Stimulated activated CD4-positive, alpha-beta T cell treated with anti-CD3 and anti-CD28 coated beads, Interleukin-1b, Interleukin-23, amount 100 ng/mL, for 48 hours (primary cell): Measurements from ENCODE around the gene CCL5.

ENCODE experiments used
- DNase-seq: peaks from one replicate; pipeline ENCODE4 v3.0.0-alpha.2; 2020

CCL5 gene

DNA sequence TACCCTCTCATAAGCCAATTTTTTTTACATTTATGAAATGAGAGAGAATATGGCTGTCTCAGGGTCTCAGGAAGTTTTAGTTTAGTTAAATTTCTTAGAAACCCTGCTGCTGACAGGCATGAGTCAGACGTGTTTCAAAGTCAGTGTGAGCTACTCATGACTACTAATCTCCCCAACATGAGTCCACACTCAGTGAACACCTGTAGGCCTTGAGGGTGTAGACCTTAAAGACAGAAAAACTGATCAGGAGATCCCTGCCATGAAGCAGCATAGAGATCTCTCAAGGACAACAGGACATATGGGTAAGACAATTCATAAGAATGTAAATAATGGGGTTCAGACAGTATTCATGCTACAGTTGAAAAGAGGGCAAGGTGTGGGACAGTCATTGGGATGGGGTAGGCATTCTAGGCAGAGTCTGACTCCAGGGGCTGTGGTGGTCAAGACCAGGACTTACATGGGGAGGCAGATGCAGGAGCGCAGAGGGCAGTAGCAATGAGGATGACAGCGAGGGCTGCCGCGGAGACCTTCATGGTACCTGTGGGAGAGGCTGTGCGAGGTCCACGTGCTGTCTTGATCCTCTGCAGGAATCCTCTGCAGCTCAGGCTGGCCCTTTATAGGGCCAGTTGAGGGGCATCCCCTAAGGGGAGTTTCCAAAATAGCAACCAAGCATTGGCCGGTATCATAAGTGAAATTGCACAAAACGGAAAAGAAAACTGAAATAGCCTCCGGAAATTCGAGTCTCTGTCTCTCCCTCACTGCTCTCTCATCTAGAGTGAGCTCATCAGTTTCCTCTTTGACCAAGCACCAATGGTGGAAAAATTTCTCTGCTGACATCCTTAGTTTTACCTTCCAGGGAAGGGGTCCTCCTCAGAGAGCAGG lies at the start of gene CCL5:
TSS of gene CCL5 (minus strand) at position 588 of the 882 bp plus-strand sequence.
- DNase-seq, result peak; percentile 22

DNA sequence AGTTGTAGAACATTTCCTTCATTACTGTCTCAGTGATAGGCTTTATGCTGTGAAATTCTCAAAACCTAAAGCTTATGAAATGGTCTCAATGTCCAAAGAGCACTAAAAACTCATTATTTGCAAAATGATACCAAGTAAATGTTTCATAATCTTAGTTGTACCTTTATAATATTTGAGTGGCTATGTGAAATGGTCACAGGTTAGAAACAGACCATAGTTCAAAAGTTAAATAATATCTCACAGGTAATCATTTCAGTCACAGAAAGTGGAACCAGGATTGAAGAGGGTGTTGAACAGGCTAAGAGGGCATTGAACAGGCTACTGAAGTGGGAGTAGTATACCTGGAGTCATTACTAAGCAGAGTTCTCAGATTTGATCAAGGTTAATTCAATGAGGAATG lies 47.6 kb upstream of the CCL5 start:
- no peak for DNase-seq

DNA sequence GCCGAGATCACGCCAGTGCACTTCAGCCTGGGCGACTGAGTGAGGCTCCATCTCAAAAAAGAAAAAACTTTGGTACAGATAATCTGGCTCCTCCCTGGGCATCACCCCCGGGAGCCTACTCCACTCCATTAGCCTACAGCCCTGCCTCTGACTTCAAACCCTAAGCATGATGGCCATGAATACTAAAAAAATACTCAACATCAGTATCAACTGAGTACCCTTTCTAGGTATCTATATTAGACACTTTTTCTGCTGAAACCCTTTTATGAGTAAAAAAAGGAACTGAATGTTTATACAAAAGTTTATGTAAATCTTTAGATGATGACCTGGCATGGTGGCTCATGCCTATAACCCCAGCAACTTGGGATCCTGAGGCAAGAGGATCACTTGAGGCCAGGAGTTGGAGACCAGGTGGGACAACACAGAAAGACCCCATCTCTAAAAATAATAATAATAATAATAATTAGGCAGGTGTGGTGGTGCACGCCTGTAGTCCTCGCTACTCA lies 43.5 kb upstream of the CCL5 start:
- DNase-seq, result no peak

DNA sequence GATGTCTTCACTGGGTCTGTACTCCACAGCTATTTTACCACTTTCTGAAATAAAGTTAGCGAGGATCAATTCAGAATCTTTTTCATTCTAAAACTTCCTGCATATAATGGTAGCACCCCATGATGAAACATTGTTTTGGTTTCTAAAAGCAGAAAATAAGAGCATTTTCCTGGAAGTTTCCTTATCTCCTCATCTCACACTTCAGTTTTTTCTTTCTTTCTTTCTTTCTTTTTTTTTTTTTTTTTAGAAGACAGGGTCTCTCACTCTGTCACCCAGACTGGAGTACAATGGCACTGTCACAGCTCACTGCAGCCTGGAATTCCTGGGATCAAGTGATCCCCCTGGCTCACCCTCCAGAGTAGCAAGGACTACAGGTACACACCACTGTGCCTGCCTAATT lies 40.1 kb upstream of the CCL5 start:
- no peak for DNase-seq

DNA sequence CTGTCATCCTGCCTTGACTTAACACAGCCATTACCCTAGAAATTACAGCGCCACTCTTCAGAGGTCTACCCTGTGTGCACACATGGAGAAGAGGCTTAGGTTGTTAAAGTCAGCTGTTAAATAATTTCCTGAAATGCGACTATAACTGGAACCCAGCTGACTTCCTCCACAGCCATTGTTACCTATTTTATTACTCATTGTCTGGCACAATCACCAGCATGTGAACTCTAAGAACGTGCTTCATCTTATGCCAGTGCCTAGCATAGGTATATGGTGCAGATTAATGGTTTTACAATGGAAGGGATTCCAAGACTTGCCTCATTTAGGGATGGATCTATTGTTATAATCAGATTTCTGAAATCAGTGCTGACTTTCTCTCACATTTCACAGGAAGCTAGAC lies 38.5 kb upstream of the CCL5 start:
- no peak for DNase-seq

DNA sequence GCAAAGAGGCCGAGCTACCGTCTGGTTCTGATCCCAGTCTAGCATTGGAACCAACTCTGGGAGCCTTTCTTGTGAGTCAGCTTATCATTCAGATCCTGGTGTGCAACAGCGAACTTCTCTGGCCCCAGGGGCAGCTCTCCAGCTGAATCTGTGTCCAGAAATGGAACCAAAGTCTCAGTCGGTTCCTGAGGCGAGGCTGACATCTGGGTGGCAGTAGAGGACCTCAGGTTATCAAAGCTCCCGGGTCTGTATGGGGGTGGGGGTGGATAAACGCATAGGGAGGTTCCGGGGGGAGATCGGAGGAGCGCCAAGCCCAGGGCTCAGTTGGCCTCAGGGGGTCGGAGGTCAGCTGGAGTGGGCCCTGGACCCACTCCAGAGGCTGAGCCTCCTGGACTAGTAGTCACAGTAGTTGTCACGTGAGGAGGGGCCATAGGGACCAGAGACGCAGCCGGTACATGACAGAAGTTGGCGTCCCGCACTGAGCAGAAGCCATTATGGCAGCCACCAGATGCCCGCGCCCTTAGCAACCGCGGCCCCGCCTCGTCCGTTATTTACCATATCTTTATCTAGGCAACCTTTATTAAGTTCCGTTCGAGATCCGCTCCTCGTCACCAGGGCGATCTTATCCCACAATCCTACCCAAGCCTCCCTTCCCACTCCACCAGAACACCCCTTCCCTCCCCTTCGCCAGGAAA lies 37.5 kb upstream of the CCL5 start:
- no peak for DNase-seq

DNA sequence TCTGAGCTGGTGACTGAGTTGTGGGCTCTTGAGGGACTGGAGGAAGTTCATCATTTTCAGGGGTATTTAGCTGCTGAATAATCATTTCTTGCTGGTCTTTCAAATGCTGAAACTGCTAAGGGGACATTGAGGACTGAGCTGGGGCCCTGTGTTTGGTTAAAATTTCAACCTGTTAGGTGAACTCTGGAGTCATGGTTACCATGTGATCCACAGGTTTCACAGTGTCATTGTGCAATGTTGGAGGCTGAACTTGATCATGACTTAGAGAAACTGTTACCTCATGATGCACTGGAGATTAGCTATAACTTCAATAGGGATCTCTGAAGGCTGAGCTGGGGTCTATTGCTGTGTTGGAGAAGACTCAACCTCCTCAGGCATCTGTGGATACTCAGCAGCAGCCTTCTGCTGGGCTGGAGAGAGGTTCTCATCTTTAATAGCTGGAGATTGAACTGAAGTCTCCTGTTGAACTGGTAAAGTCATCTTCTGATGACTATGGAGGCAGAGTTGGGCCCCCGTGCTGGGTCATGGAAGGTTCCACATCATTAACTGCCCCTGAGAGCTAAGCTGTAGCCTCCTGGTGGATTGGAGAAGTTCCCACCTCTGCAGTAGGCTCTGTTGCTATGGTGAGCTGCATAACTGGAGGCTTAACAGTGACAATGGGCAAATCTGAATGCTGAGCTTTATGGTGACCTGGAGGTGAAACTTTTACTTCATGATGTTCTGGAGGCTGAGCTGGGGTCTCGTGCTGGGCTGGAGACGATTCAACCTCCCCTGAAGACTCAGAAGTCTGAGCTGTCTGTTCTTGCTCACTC lies 35.2 kb upstream of the CCL5 start:
- DNase-seq, result no peak

DNA sequence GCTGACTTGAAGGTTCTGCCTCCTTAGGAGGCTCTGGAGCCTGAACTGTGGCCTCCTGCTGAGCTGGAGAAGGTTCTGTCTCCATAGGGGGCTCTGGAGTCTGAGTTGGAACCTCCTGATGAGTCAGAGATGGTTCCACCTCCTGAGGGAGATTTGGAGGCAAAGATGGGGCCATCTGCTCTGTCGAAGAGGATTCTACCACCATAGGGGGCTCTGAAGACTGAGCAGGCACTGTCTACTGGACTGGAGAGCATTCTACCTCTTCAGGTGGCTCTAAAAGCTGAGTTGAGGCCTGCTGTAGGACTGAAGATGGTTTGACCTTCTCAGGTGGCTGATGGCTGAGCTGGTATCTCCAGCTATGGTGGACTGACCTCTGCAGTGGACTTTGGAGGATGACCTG lies 34.2 kb upstream of the CCL5 start:
- no peak for DNase-seq

DNA sequence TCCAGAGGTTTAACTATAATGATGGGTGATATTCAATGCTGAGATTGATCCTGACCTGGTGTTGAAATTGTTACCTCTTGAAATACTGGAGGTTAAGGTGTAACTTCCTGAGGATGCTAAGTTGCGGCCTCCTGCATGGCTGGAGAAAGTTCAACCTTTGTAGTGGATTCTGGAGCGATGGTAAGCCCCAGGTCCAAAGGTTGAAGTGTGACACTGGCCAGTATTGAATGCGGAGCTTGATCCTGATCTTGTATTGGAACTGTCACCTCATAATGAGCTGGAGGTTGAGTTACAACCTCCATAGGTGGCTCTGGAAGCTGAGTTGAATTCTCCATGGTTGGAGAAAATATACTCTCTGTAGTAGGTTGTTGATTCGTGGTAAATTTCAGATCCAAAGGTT lies 33.4 kb upstream of the CCL5 start:
- no peak for DNase-seq

DNA sequence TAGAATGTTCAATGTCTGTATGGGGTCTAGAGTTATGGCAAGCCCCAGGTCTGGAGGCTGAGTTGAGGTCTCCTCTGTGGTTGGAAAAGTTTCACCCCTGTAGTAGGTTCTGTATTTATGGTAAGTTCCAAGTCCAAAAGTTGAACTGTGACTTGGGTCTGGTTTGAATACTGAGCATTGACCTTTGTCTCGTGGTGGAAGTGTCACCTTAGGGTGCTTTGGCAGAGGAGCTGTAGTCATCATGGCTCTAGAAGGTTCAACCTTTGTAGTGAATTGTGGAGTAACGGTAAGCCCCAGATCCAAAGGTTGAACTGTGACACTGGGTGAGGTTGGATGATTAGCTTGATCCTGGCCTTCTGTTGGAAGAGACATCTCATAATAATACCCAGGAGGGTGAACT lies 32.8 kb upstream of the CCL5 start:
- DNase-seq, result no peak

DNA sequence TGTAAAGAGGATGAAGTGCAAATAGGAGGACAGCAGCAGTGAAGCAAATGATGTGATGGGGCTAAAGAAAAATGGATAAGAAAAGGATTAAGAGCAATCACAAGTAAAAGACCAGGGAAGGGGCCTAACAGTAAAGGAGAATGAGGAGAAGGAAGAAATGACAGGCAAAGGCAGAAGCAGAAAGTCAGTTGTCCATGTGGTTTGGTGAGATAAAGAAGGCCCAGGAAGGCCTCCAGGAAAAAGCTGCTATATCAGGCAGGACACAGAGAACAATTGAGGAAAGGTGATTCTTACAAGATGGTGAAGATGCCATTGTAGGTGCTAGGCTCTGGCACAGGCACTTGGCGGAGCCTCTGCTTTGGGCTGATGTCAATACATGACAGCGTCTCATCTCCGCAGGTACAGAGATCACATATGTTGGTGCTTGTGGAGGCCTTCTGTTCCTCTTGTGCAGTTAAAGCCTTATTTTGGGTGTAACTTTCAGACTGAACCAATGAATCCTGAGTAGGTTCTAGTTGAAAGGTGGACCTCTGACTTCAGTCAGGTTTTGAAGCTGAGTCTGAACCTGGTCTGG lies 32.3 kb upstream of the CCL5 start:
- no peak for DNase-seq

DNA sequence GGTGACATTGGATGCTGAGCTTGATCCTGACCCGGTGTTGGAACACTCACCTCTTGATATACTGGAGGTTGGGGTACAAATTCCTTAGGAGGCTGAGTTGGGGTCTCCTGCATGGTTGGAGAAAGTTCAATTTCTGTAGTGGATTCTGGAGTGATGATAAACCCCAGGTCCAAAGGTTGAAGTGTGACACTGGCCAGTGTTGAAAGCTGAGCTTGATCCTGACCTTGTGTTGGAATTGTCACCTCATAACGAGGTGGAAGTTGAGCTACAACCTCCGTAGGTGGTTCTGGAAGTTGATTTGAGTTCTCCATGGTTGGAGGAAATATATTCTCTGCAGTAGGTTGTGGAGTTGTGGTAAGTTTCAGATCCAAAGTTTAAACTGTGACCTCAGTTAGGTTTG lies 29.2 kb upstream of the CCL5 start:
- no peak for DNase-seq

DNA sequence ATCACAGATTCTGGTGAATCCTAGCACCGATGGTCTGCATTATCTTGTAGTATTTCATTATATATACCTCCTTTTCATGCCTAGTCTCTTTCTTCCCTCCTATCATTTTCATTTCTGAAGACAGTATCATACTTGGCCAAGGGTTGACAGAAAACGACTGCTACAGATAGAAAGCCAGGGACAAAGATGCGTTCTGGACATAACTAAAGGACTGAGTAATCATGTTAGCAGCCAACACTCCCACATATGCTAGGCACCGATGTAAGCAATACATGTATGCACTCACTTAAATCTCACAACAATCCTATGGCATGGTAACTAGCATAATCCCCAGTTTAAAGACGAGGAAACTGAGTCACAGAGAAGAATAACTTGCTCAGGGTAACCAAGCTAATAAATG lies 27.5 kb upstream of the CCL5 start:
- DNase-seq, result no peak

DNA sequence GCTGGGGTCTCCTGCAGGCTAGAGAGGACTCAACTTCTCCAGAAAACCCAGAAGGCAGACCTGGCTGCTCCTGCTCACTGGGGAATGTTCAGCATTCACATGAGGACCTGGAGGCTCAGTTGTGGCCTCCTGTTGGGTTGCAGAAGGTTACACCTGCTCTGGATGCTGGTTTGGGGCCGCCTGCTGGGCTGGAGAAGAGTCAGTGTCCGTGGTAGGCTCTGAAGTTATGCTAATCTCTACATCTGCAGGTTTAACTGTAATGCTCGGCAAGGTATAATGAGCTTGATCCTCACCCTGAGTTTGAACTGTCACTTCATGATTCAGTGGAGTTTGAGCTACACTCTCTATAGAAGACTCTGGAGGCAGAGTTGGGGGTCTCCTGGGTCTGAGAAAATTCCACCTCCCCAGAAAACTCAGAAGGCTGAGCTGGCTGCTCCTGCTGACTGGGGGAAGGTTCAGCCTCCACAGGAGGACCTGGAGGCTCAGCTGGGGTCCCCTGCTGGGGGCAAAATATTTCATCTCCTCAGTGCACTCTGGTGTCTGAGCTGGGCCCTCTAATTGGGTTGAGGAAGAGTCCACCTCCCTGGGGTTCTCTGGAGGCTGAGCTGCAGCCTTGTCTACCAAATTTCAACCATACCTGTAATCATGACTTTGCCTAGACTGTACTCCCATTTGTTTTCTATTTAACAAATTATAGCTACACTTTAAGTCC lies 26.9 kb upstream of the CCL5 start:
- DNase-seq, result no peak

DNA sequence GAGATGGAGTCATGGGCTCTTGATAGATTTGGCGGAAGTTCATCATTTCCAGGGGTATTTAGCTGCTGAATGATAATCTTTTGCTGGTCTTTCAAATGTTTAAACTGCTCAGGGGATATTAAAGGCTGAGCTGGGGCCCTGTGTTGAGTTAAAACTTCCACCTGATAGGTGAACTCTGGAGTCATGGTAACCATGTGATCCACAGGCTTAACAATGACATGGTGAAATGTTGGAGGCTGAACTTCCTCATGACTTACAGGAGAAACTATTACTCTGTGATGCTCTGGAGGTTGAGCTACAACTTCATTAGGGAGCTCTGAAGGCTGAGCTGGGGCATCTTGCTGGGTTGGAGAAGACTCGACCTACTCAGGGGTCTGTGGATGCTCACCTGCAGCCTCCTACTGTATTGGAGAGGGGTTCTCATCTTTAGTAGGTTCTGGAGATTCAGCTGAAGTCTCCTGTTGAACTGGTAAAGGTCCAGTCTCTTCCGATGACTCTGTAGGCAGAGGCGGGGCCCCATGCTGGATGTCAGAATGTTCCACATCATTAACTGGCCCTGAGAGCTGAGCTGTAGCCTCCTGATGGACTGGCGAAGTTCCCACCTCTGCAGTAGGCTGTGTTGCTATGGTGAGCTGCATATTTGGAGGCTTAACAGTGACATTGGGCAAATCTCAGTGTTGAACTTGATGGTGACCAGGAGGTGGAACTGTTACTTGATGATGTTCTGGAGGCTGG lies 26.2 kb upstream of the CCL5 start:
- no peak for DNase-seq

DNA sequence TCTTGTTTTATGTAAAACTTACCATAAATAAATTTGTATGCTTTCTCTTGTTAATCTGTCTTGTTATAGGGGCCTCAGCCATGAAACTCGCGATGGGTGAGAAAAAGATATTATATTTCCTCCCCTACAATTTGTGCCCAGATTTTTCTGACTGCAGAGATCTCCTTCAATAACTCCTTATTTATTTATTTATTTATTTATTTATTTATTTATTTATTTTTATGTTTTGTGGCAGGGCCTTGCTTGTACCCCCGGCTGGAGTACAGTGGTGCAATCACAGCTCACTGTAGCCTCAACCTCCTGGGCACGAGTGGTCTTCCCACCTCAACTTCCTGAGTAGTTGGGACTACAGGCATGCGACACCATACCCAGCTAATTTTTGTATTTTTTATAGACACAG lies 23.3 kb upstream of the CCL5 start:
- no peak for DNase-seq

DNA sequence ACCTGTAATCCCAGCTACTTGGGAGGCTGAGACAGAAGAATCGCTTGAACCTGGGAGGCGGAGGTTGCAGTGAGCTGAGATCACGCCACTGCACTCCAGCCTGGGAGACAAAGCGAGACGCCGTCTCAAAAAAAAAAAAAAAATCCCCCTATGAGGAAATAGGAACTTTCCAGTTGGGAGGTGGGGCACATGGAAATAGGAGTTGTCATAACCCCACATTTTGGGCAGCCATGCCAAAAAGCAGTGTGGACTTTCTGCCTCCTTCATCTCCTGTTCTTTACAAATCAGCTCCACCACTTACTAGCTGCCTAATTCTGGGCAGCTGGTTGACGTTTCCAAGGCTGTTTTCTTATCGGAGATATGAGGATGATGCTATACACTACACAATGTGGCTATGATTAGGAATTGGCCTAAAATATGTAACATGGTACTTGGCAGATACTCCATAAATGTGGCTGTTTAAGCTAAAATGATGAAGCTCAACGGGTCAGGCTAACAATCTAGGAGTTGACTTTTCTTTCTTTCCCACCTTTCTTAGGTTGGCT lies 21.5 kb upstream of the CCL5 start:
- no peak for DNase-seq

DNA sequence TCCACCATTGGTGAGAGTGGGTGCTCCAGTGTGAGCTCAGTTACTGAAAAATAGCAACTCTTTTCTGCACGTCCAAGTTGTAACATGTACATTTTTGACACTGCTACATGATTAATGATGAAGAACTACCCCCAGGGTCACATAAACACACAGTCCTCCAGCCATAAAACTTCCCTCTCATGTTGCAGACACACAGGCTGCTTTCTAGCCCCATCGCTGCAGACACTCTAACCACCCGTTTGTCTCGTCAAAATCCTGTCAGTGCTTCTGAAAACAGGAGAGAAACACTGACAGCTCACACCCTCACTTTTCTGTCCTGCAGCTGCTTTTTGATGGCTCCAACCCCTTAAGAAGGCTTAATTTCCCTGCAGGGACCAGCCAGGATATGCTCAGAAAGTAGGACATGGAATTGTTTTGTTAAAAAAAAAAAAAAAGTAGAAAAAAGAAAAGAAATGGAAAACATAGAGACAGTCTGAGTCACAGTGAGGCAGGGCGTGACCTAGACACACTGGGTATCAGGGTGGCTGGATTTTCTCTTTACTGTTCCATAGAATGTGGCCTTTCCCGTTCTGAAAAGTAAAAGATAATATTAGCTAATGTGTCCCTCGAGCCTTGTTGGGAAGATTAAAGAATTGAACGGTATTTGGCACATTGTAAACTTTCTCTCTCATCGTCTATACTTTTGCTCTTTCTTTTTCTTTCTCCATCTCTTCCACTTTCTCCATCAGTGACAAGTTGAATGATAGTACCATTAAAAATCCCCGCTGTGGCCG lies 20.7 kb upstream of the CCL5 start:
- DNase-seq, result no peak

DNA sequence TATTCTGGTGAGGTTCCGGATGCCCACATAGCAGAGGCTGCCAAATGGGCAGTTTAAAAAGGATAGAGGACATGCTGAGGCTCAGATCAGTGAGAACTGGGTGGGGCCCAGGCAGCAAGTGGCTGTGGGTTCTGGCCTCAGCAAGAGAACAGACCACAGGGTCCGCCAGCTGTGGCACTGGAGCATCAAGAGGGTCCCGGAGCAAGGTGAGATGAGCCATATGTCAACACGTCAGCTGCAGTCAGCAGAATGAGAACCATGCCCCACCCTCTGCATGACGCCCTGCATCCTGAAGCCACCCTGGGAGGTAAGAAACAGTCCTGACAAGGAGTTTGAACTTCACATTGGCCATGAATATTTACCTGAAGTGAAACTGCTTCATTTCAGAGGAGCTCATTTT lies 20.1 kb upstream of the CCL5 start:
- no peak for DNase-seq

DNA sequence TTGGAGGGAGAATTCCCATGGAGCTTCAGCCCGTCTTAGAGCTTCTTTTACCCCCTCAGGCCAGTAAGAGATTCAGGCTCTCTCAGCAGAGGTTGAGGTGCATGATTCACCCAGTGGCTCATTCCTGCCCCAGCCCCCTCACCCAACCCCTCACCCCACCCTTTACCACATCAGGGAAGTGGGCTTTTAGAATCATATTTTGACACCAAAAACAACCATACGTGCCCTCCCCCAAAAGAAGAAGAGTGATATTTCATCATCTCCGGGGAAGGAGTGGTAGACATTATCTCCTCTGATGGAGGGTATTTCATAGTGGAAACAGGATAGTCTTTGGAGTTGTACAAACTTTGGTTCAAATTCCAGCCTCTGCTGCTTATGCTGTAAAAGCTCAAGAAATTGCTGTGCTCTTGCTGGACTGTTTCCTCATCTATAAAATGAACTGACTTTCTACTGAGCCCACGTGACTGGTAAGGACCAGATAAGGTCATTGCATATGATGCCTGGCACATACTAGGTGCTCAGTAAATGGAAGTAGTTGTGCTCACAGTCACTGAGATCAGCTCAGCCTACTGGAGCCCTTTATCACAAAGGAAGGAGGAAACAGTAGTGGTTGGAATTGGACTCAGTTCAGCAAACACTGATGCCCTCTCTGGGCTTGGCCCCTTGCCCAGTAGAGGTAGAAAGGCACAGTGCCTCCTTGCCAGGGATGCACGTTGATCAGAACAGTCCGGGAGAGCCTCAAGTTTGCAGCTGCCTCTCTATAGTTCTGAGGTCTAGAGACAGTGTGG lies 18.3 kb upstream of the CCL5 start:
- DNase-seq, result peak; percentile 49
